Medulla oblongata (tissue), 1 donor: ENCODE measurements around the gene IQSEC3.
A peak's percentile ranks its signal among the peaks of the same experiment; 100 is the strongest.

Source experiments
- DNase-seq: peaks from one replicate; pipeline ENCODE4 v3.0.0-alpha.2; 2015; ENCODE audit errors: extremely low spot score

The IQSEC3 gene

DNA sequence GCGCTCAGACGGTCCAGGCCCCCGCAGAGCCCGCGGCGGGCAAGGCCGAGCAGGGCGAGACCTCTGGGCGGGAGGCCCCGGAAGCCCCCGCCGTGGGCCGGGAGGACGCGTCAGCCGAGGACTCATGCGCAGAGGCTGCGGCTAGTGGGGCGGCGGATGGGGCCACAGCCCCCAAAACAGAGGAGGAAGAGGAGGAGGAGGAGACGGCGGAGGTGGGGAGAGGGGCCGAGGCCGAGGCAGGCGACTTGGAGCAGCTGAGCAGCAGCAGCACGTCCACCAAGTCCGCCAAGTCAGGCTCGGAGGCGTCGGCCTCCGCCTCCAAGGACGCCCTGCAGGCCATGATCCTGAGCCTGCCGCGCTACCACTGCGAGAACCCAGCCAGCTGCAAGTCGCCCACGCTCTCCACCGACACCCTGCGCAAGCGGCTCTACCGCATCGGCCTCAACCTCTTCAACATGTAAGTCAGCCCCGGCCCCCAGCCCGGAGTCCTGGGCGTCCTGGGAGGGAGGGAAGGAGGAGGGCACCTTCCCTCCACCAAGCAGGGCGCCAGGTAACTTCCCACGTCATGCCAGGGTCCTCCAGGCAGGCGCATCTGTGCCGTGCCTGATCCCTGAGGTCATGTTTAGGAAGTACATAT is 72.4 kb downstream of the IQSEC3 start:
- DNase-seq, result no peak

- DNase-seq, result no peak
Observed at GRCh38 chr12:139585-139984, 73.0 kb downstream of the IQSEC3 start.

DNA sequence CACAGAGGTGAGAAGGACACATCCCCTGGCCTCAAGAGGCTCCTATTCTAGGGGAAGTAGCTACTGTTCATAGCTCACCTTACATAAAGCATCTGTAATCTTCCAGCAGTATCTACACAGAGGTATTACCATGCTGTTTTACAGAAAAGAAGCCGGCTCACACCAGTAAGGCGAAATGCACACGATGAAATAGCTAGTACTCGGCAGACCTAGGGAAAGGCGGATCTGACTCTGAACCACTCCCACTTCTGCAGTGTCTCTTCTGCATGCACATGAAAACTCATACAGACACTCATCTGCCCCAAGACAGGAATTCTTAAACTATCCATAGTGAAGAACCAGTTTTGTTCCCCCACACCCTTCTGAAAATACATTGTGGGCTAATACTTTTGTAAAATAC is 73.6 kb downstream of the IQSEC3 start:
- DNase-seq, result no peak

- DNase-seq, result no peak
Observed at GRCh38 chr12:143964-144649, 77.5 kb downstream of the IQSEC3 start.

DNA sequence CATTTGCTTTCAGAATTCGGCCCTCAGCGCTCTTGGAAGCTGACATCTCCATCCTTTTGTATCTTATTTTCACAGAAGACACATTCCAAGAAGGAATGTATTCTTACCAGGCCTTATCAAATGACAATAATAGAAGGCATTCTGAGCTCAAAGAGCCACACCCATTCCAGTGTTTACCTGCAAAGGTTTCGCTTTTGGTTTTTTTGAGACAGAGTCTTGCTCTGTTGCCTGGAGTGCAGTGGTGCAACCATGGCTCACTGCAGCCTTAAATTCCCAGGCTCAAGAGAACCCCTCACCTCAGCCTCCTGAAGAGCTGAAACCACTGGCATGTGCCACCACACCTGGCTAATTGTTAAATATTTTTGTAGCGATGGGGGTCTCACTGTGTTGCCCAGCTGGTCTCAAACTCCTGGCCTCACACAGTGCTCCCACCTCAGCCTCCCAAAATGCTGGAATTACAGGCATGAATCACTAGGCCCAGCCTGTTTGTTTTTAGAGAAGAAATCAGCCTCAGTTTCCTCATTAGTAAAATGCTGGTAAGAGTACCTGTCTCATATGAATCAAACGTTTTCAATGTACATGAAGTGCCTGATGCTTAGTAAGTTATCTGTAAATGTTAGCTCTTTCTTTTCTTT is 78.2 kb downstream of the IQSEC3 start:
- DNase-seq, result no peak

DNA sequence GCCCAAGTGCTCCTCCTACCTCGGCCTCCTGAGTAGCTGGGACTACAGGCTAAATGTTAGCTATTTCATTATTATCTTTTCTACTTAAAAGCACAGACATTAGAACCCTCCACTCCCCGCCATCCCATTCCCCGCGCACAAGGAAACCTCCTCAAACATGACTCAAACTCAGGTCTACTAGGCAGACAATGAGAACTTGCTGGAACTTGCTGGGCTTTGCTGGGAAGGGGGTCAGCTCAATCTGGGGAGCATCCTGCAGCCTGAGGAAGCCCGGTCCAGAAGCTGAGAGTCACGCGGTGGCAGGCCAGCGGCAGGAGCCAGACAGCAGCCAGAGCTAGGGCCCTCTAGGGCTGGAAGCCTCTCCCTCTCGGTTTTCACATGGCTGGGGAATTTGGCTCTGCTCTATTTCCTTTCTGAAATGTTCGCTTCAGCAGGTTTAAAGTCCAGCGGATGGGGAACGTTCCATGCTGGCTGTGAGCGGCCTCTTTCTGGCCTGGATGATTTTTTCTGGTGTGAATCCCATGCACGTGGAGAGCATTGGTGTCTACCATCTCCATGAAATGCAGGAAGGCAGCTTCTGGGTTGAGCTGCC is 78.9 kb downstream of the IQSEC3 start:
- DNase-seq, result peak; percentile 12

- DNase-seq, result no peak
Observed at GRCh38 chr12:147242-147641, 80.7 kb downstream of the IQSEC3 start.

DNA sequence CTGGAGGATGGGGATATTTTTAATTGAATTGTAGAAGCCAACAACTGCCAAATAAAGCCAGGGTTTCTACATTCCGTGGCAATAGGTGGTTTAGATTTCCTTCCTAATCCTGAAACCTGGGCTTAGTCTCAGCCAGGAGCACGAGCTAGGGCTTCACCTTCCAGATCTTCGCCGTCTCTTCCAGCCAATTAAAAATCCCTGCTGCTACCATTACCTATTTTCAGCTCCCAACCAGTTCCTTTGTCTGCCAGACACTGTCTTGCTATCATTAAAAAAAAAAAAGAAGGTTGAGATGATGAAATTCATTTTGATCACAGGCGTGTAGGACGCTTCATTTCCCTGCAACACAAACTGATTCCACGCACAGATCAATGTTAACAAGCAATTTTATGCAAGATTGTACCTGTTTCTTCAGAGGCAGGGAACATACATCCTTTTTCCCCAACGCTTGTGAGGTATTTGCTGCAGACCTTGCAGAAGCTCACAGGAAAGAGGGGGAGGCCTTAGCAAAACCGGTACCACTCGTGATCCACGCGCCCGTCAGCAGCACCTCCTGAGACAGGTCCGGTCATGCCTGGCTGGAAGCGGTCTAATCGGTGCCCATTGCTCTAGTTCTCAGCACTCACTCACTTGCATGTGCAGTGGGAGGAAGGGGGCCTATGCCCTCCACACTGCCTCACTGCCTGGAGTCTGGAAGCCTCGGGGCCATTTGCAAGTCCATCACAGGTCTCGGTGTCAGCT is 82.3 kb downstream of the IQSEC3 start:
- DNase-seq, result no peak

DNA sequence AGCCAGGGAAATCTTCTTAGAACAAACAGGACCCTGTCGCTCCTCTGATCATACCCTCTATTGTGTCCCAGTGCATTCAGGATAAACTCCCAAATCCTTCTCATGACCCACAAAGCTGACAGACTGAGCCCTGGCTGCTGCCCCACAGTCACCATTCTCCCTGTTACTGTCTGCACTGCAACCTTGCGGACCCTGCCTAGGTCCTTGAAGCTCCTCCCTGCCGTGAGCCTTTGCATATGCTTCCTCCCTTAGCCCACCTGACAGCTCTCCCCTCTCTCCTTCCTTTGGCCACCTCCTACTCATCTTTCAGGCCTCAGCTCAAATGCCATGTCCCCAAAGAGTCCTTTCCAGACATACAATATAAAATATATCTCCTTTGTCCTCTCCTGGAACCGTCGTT is 85.0 kb downstream of the IQSEC3 start:
- no peak for DNase-seq

DNA sequence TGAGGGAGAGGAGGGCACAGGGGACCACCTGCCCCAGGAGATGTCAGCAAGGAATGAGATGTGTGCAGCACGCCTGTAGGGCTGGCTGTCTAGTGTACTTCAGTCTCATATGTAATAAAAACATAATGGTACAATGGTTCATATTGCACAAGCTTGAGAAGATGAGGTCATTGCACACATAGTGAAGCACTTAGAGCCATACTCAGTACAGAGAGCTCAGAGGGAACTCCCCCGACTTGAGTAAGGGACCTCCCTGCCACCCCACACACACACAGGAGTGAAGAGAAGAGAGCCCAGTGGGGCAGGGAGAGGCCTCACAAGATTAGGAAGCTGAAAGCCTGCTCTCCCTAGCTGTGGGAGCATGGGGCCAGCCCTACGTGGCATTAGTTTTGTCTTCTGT is 85.9 kb downstream of the IQSEC3 start:
- DNase-seq, result no peak

- DNase-seq, result peak; percentile 43
Observed at GRCh38 chr12:153080-153746, 86.6 kb downstream of the IQSEC3 start.

DNA sequence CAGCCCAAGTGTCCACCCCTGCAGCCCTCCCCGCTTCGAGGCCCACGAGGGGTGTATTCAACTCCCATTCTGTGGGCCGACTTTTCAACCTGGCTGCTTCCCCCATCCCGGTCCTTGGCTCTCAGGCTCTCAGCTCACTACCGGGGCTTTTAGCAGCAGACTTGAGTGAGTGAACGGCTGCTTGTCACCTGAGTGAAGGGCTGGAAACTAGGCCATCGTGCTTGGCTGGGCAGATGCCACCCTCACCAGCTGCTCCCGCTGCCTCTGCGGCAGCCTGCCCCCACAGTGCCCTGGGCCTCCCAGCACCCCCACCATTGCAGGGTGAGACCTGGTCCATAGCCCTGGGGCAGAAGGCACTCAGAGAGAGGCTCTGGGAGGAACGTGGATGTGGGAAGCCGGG is 87.5 kb downstream of the IQSEC3 start:
- DNase-seq, result no peak

DNA sequence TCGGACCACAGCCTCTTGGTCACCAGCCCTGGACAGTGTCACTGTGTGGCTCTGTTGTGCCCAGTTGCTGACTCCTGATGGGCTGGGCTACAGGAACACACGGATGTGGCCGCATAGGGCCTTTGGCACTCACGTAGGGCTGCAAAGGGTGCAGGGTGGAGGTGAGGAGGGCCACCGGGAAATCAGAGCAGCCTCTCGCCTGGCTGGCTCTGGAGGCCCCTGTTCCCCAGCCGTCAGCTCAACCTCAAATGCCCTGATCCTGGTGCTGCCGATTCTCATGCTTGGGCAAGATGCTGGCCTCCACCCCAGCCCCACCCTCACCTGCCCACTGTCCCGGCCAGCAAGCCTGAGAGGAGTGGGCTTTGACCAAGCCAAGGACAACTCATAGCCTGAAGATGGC is 88.4 kb downstream of the IQSEC3 start:
- no peak for DNase-seq

DNA sequence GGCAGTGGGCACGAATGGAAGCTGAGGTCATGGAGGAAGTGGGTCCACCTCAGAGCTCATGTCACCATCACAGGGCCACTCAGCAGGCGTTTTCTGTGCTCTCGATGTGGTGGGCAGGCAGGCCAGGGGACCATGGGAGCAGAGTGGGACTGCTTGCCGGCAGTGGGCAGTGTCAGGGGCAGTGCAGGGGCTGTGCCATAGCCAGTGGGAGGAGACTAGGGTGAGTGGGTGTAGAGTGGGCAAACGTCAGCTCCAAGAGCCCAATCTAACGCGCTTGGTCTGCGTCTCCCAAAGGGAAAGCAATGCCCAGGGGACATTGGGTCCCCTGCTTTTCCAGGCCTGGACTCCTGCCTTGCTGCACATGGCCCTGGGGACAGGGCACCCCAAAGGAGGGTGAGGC is 89.1 kb downstream of the IQSEC3 start:
- no peak for DNase-seq

GRCh38 chr12:156945-157344 is 90.4 kb downstream of the IQSEC3 start:
- DNase-seq, result no peak

- DNase-seq, result no peak
Observed at GRCh38 chr12:157644-158043, 91.1 kb downstream of the IQSEC3 start.

DNA sequence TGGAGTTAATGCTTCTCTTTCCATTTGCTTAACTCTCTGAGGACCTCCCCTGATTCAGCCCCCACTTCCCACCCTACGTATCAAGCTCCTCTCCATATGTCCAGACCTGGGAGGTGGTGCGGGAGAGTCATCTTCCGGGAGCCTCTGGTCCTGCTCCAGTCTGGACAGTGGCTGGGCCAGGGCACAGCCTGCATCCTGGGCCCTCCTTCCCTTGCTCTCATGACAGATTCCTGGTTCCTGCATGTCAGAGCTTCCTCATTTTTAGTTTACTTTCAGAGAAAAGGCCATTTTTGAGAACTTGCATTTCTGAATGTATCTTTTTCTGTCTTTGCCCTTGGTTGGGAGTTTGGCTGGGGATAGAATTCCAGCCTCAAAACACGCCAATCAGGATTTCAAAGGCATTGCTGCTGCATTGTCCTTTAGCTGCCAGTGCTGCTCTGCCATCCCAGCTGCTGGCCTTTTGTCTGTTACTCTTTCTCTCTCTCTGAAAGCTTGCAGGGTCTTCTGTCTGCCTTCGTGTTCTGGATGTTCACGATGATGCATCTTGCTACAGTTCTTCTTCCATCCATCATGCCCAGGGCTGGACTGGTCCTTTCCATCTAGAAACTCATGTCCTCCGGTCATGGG is 92.7 kb downstream of the IQSEC3 start:
- DNase-seq, result peak; percentile 20

- DNase-seq, result no peak
Observed at GRCh38 chr12:160858-161257, 94.3 kb downstream of the IQSEC3 start.

- DNase-seq, result no peak
Observed at GRCh38 chr12:161823-162222, 95.3 kb downstream of the IQSEC3 start.

DNA sequence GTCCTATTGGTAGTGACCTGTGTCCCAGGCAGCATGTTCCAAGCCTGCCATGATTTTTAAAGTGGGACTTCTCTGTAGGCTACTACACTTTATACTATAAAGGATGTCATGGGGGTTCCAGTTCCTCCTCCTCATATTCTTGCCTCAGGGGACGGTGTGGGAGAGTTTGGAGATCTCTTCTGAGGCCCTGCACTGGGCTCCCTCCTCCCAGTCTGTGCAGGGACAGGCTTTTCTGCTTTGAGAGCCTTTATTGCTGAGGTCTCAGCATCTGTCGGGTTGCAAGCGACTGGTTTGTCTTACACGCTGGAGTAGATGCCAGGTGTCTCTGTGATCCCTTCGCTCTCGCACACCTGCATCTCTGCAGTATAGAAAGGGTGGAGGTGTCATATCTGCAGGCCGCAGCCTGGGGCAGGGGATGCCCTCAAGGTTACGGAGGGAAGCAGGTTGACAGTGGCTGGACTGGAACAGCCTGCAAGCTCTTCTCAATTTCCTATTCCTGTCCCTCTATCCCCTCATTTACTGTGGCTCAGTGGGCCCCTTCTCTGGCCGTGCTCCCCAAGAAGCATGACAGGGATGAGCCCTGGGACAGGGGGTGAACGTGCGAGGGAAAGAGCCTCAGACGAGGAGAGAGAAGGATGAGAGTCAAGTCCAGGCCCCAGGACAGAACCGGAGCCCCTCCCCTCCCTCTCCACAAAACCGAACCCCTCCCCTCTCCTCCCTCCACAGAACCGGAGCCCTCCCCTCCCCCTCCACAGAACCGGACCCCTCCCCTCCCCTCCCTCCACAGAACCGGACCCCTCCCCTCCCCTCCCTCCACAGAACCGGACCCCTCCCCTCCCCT is 96.1 kb downstream of the IQSEC3 start:
- no peak for DNase-seq
